Measurements from ENCODE around the gene DNHD1.

DNHD1 gene

DNA sequence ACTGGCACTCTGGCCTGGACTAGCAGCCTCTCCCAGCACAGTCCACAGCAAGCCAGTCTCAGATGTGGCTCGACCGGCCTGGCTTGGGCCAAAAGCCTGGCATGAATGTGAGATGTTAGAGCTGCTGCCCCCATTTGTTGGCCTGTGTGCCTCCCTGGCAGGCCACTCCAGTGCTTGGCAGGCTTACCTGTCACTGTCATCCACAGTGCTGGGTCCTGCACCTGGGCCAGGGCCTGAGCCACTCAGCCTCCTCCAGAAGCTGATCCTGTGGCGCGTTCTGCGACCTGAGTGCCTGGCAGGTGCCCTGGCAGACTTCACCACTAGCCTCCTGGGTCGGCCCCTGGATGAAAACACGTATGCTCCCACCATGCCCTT lies 70.3 kb downstream of the DNHD1 start:
- Histone ChIP-seq H3K9ac (no peak overlapping the region), H3K27ac (peak overlapping the region in 1 of 11 experiments; percentile 45; a peak in 2 of 22 replicates), H3K36me3 (peaks cover 14 to 73% (median 32%) of the 10 kb centered on the region in 11 experiments; a peak in 21 of 22 replicates), H3K4me2 (no peak overlapping the region), H3K4me3 (no peak overlapping the region), H4K20me1 (peaks cover 0 to 14% (median 0%) of the 10 kb centered on the region in 11 experiments; a peak in 2 of 22 replicates), H3K9me3 (replicated peaks in 1 of 11) (peaks cover 0 to 19% (median 14%) of the 10 kb centered on the region in 11 experiments; a peak in 17 of 22 replicates), H3K27me3 (no peaks in the 10 kb centered on the region), H3K4me1 (peaks cover 0 to 16% (median 8%) of the 10 kb centered on the region in 10 experiments; a peak in 12 of 20 replicates)
- no peak for TF ChIP-seq Cebpa-rat (IDR thresholded peaks at IDR 0.05)

GRCh38 chr11:6568191-6568918 lies 71.3 kb downstream of the DNHD1 start:
- Histone ChIP-seq H3K4me2 (peak overlapping the region in 6 of 11 experiments; percentile 34 to 88 (median 73); a peak in 11 of 22 replicates), H3K36me3 (peaks cover 14 to 74% (median 40%) of the 10 kb centered on the region in 11 experiments; a peak in 21 of 22 replicates), H3K27ac (peak overlapping the region in 5 of 11 experiments; percentile 1 to 45 (median 5); a peak in 6 of 22 replicates), H3K9me3 (replicated peaks in 1 of 11) (peaks cover 0 to 19% (median 14%) of the 10 kb centered on the region in 11 experiments; a peak in 17 of 22 replicates), H3K4me3 (no peak overlapping the region), H4K20me1 (peaks cover 0 to 14% (median 0%) of the 10 kb centered on the region in 11 experiments; a peak in 2 of 22 replicates), H3K4me1 (peaks cover 0 to 16% (median 8%) of the 10 kb centered on the region in 10 experiments; a peak in 12 of 20 replicates), H3K27me3 (no peaks in the 10 kb centered on the region), H3K9ac (no peak overlapping the region)
- no peak for TF ChIP-seq Cebpa-rat (IDR thresholded peaks at IDR 0.05)

- peaks cover 0 to 16% (median 8%) of the 10 kb centered on the region in 10 experiments; a peak in 12 of 20 replicates for H3K4me1 ChIP-seq
- H4K20me1 ChIP-seq, result peaks cover 0 to 14% (median 0%) of the 10 kb centered on the region in 11 experiments; a peak in 1 of 22 replicates
- H3K27ac ChIP-seq, result no peak overlapping the region
- no peak overlapping the region for H3K4me2 ChIP-seq
- no peak for TF ChIP-seq Cebpa-rat (IDR thresholded peaks at IDR 0.05)
- no peak overlapping the region for H3K9ac ChIP-seq
- peaks cover 0 to 19% (median 14%) of the 10 kb centered on the region in 11 experiments; a peak in 17 of 22 replicates for H3K9me3 ChIP-seq (replicated peaks in 1 of 11)
- peaks cover 14 to 67% (median 37%) of the 10 kb centered on the region in 11 experiments; a peak in 21 of 22 replicates for H3K36me3 ChIP-seq
- H3K4me3 ChIP-seq, result no peak overlapping the region
- no peaks in the 10 kb centered on the region for H3K27me3 ChIP-seq
Observed at GRCh38 chr11:6569706-6570105, 72.6 kb downstream of the DNHD1 start.

DNA sequence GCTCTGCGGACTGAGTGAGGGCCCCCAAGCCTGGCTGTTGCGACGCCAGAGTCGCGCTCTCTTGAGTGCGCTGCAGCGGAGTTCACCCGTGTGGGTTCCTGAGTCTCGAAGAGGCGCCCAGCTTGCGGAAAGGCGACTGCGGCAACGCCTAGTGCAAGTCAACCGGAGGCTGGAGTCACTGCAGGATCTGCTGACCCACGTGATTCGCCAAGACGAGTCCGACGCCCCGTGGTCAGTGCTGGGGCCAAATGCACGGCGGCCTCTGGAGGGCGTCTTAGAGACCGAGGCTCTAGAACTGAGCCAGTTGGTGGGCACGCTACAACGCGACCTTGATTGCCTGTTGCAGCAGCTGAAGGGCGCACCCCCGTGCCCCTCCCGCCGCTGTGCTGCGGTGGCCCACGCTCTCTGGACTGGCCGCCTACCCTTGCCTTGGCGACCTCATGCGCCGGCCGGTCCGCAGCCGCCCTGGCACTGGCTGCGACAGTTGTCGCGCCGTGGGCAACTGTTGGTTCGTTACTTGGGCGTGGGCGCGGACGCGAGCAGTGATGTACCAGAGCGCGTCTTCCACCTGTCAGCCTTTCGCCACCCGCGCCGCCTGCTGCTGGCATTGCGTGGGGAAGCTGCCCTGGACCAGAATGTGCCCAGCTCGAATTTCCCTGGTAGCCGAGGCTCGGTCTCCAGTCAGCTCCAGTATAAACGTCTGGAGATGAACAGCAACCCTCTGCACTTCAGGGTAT lies 73.8 kb downstream of the DNHD1 start:
- peaks cover 14 to 67% (median 37%) of the 10 kb centered on the region in 11 experiments; a peak in 21 of 22 replicates for H3K36me3 ChIP-seq
- peaks cover 0 to 16% (median 8%) of the 10 kb centered on the region in 10 experiments; a peak in 12 of 20 replicates for H3K4me1 ChIP-seq
- H4K20me1 ChIP-seq, result peaks cover 0 to 24% (median 0%) of the 10 kb centered on the region in 11 experiments; a peak in 1 of 22 replicates
- no peak overlapping the region for H3K4me3 ChIP-seq
- H3K27me3 ChIP-seq, result no peaks in the 10 kb centered on the region
- H3K27ac ChIP-seq, result no peak overlapping the region
- no peak overlapping the region for H3K4me2 ChIP-seq
- H3K9me3 ChIP-seq (replicated peaks in 1 of 11), result peaks cover 0 to 19% (median 14%) of the 10 kb centered on the region in 11 experiments; a peak in 17 of 22 replicates
- no peak overlapping the region for H3K9ac ChIP-seq
- no peak for TF ChIP-seq Cebpa-rat (IDR thresholded peaks at IDR 0.05)

GRCh38 chr11:6571434-6572008 lies 74.4 kb downstream of the DNHD1 start:
- Histone ChIP-seq H4K20me1 (peaks cover 0 to 26% (median 0%) of the 10 kb centered on the region in 11 experiments; a peak in 2 of 22 replicates), H3K9me3 (replicated peaks in 1 of 11) (peaks cover 0 to 19% (median 14%) of the 10 kb centered on the region in 11 experiments; a peak in 17 of 22 replicates), H3K4me3 (no peak overlapping the region), H3K9ac (no peak overlapping the region), H3K4me2 (no peak overlapping the region), H3K36me3 (peaks cover 14 to 62% (median 37%) of the 10 kb centered on the region in 11 experiments; a peak in 21 of 22 replicates), H3K4me1 (peaks cover 0 to 16% (median 8%) of the 10 kb centered on the region in 10 experiments; a peak in 12 of 20 replicates), H3K27me3 (no peaks in the 10 kb centered on the region), H3K27ac (no peak overlapping the region)
- TF ChIP-seq Cebpa-rat (IDR thresholded peaks at IDR 0.05), result no peak

DNA sequence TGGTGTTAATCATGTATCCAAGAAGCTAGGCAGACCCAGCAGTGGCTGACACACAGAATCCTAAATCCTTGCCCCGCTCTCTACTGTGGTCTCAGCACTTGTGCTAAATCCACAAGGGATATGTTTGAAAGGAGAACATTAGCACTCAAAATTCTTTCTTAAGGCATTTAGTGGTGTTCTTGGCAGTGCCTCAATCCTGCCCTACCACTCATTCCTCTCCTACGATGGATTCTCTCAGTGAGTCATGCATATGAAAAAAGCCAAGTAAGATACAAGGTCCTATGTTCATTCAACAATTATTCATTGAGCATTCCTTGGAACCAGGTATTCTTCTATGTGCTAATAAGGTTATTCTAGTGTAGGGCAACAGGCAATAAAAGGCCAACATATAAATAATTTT lies 75.1 kb downstream of the DNHD1 start:
- Histone ChIP-seq H3K36me3 (peaks cover 14 to 55% (median 34%) of the 10 kb centered on the region in 11 experiments; a peak in 21 of 22 replicates), H3K27ac (no peak overlapping the region), H3K9me3 (replicated peaks in 1 of 11) (peaks cover 0 to 19% (median 14%) of the 10 kb centered on the region in 11 experiments; a peak in 17 of 22 replicates), H3K4me1 (peaks cover 6 to 22% (median 13%) of the 10 kb centered on the region in 10 experiments; a peak in 19 of 20 replicates), H3K27me3 (no peaks in the 10 kb centered on the region), H3K9ac (no peak overlapping the region), H4K20me1 (peaks cover 0 to 32% (median 0%) of the 10 kb centered on the region in 11 experiments; a peak in 2 of 22 replicates), H3K4me2 (no peak overlapping the region), H3K4me3 (no peak overlapping the region)
- TF ChIP-seq Cebpa-rat (IDR thresholded peaks at IDR 0.05), result no peak

GRCh38 chr11:6574816-6575715 lies 78.0 kb downstream of the DNHD1 start:
- peaks cover 19 to 43% (median 33%) of the 10 kb centered on the region in 11 experiments for H3K36me3 ChIP-seq
- no peak overlapping the region for H3K4me3 ChIP-seq
- H3K9me3 ChIP-seq (replicated peaks in 1 of 11), result peaks cover 0 to 18% (median 14%) of the 10 kb centered on the region in 11 experiments; a peak in 17 of 22 replicates
- TF ChIP-seq Cebpa-rat (IDR thresholded peaks at IDR 0.05), result no peak
- no peak overlapping the region for H3K4me2 ChIP-seq
- no peak overlapping the region for H3K27ac ChIP-seq
- H3K9ac ChIP-seq, result no peak overlapping the region
- H3K27me3 ChIP-seq, result no peaks in the 10 kb centered on the region
- H3K4me1 ChIP-seq, result peaks cover 5 to 15% (median 9%) of the 10 kb centered on the region in 10 experiments; a peak in 17 of 20 replicates
- H4K20me1 ChIP-seq, result peaks cover 0 to 35% (median 0%) of the 10 kb centered on the region in 11 experiments; a peak in 2 of 22 replicates

Data from BLaER1 treated with 17β-estradiol and CSF1 and Interleukin-3, amounts not matched to agents 10 nM and 100 nM (cell line).